Progenitor cell of endocrine pancreas (in vitro differentiated cells): ENCODE results near the gene RBFOX1. TPM values are rescaled to one million over a fixed set of nuclear protein-coding genes. Genes with fewer than 3 reads are reported as not detected.

Experiments
- DNase-seq: peaks from one replicate; pipeline ENCODE4 v3.0.0; 2021; ENCODE audit warnings: low spot score; ENCODE audit not compliant: unreplicated experiment
- H3K27ac Mint-ChIP-seq: 2 replicates; pipeline ENCODE4 v1.8.0; 2021; ENCODE audit warnings: mild to moderate bottlenecking, moderate library complexity, mixed read lengths
- H3K27me3 Mint-ChIP-seq: 2 replicates; pipeline ENCODE4 v1.8.0; 2021; ENCODE audit warnings: mixed read lengths
- H3K36me3 Mint-ChIP-seq: 2 replicates; pipeline ENCODE4 v1.8.0; 2022; ENCODE audit warnings: mixed read lengths; ENCODE audit not compliant: insufficient read depth
- H3K4me1 Mint-ChIP-seq: 2 replicates; pipeline ENCODE4 v1.8.0; 2021; ENCODE audit warnings: low read depth, mixed read lengths
- H3K4me3 Mint-ChIP-seq: 2 replicates; pipeline ENCODE4 v1.8.0; 2021; ENCODE audit warnings: low read depth, mild to moderate bottlenecking, moderate library complexity, mixed read lengths
- H3K9me3 Mint-ChIP-seq: 2 replicates; pipeline ENCODE4 v1.8.0; 2021; ENCODE audit warnings: low read depth, mixed read lengths
- CTCF ChIP-seq: fragments of 200-600 bp; sonication (generic); IDR thresholded peaks from one replicate; pipeline ENCODE4 v1.5.0; 2021; ENCODE audit warnings: antibody characterized with exemption, mild to moderate bottlenecking; ENCODE audit not compliant: unreplicated experiment
- total RNA-seq: library from RNA; stranded (reverse); gene quantifications from 2 replicates; pipeline ENCODE4 v1.2.1, GENCODE V29; 2021

RBFOX1 gene
- total RNA-seq, 1 donor from 2014 or later, result 0.29 TPM

- TF ChIP-seq CTCF, result no peak
- DNase-seq, result no peak
- Mint-ChIP-seq H3K4me1 (no peaks in the 10 kb centered on the region), H3K9me3 (no peaks in the 10 kb centered on the region), H3K4me3 (no peak overlapping the region), H3K27ac (no peak overlapping the region), H3K27me3 (no peaks in the 10 kb centered on the region), H3K36me3 (no peaks in the 10 kb centered on the region)
These were observed 371.0 kb downstream of the RBFOX1 start for GRCh38 chr16:7703672-7704071.

GRCh38 chr16:7705885-7706284, 373.2 kb downstream of the RBFOX1 start:
- no peak overlapping the region for H3K4me3 Mint-ChIP-seq
- H3K27ac Mint-ChIP-seq, result no peak overlapping the region
- H3K4me1 Mint-ChIP-seq, result peaks cover 6% of the 10 kb centered on the region
- no peaks in the 10 kb centered on the region for H3K36me3 Mint-ChIP-seq
- no peaks in the 10 kb centered on the region for H3K27me3 Mint-ChIP-seq
- DNase-seq, result no peak
- no peaks in the 10 kb centered on the region for H3K9me3 Mint-ChIP-seq
- TF ChIP-seq CTCF, result no peak

GRCh38 chr16:7709186-7709585, 376.5 kb downstream of the RBFOX1 start:
- Mint-ChIP-seq H3K36me3 (no peaks in the 10 kb centered on the region), H3K27me3 (no peaks in the 10 kb centered on the region), H3K4me1 (peaks cover 28% of the 10 kb centered on the region), H3K27ac (no peak overlapping the region), H3K4me3 (no peak overlapping the region), H3K9me3 (no peaks in the 10 kb centered on the region)
- no peak for TF ChIP-seq CTCF
- DNase-seq, result no peak

GRCh38 chr16:7713244-7713643, 380.6 kb downstream of the RBFOX1 start:
- peaks cover 2% of the 10 kb centered on the region for H3K27me3 Mint-ChIP-seq
- no peak for TF ChIP-seq CTCF
- H3K4me1 Mint-ChIP-seq, result peaks cover 28% of the 10 kb centered on the region
- no peaks in the 10 kb centered on the region for H3K9me3 Mint-ChIP-seq
- DNase-seq, result no peak
- H3K27ac Mint-ChIP-seq, result no peak overlapping the region
- H3K4me3 Mint-ChIP-seq, result no peak overlapping the region
- H3K36me3 Mint-ChIP-seq, result no peaks in the 10 kb centered on the region

DNA sequence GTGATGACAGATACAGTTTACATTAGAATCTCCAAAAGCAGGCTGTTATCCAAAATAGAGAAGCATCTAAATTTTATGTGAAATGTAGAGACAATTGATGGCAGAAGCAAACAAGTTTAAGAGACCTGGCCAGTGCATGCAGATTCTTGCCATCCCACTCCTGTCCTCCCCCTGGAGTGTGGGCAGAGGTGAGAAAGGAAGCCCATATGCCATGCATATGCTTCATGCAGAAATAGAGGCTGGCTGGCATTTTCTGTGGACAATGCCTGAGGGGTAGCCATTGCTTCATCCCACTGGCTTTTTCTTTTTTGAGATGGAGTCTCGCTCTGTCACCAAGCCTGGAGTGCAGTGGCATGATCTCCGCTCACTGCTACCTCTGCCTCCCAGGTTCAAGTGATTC, 382.1 kb downstream of the RBFOX1 start:
- Mint-ChIP-seq H3K27ac (no peak overlapping the region), H3K9me3 (no peaks in the 10 kb centered on the region), H3K27me3 (peaks cover 5% of the 10 kb centered on the region), H3K4me3 (no peak overlapping the region), H3K36me3 (no peaks in the 10 kb centered on the region), H3K4me1 (peaks cover 26% of the 10 kb centered on the region)
- DNase-seq, result no peak
- no peak for TF ChIP-seq CTCF
